HEK293 (cell line): Measurements from ENCODE around the gene KLHL13.

Experiments used
- CTCF ChIA-PET: fragments of 350-600 bp; formaldehyde crosslinking; extraction: SDS; loops from one replicate; lab custom pipeline; 2021; ENCODE audit warnings: antibody characterized with exemption; lab: Yijun Ruan, JAX
- POLR2A ChIA-PET: fragments of 300-600 bp; formaldehyde crosslinking; extraction: SDS; loops from one replicate; lab custom pipeline; 2020; ENCODE audit warnings: antibody characterized with exemption, inconsistent platforms; lab: Yijun Ruan, JAX
- H3K27ac ChIP-seq: fragments of 200-500 bp; sonication (Bioruptor generic); 2 replicates; pipeline ENCODE4 v1.5.1; 2014; ENCODE audit warnings: low read depth, low read length, control low read depth, inconsistent platforms; ENCODE audit errors: extremely low read depth
- H3K36me3 ChIP-seq, 2 experiments: fragments of 200-500 bp in 1 of 2; sonication (Bioruptor generic) in 1 of 2; 1 replicate in 1 of 2; 2 replicates in 1 of 2; pipeline ENCODE4 v1.5.1; 2014 to 2017; ENCODE audit warnings: inconsistent platforms in 2 of 2, low read length in 2 of 2; ENCODE audit not compliant: control insufficient read depth in 2 of 2, insufficient read depth in 1 of 2
- H3K4me1 ChIP-seq: fragments of 200-500 bp; sonication (Bioruptor generic); 2 replicates; pipeline ENCODE4 v1.5.1; 2014; ENCODE audit warnings: mild to moderate bottlenecking, low read length, inconsistent platforms; ENCODE audit not compliant: control insufficient read depth, insufficient read depth
- H3K4me3 ChIP-seq: 2 replicates; pipeline ENCODE4 v1.5.1; 2011; ENCODE audit warnings: low read depth, mild to moderate bottlenecking, control low read depth, low read length, moderate library complexity
- H3K9me3 ChIP-seq: fragments of 200-500 bp; sonication (Bioruptor generic); 2 replicates; pipeline ENCODE4 v1.5.1; 2014; ENCODE audit warnings: low read depth, low read length, inconsistent platforms; ENCODE audit not compliant: control insufficient read depth, insufficient read depth
- AEBP2 ChIP-seq: fragments of 450-650 bp; formaldehyde crosslinking; IDR thresholded peaks from 2 replicates; pipeline ENCODE4 v1.5.1; 2016; ENCODE audit warnings: missing biosample characterization, missing genetic modification characterization, borderline replicate concordance
- KLF9 ChIP-seq: fragments of 450-650 bp; formaldehyde crosslinking; IDR thresholded peaks from 2 replicates; pipeline ENCODE4 v1.5.1; 2016; ENCODE audit warnings: missing biosample characterization, missing genetic modification characterization, low read depth
- MYNN ChIP-seq: fragments of 450-650 bp; formaldehyde crosslinking; IDR thresholded peaks from 2 replicates; pipeline ENCODE4 v1.5.1; 2016; ENCODE audit warnings: missing biosample characterization, missing genetic modification characterization, borderline replicate concordance
- PRDM1 ChIP-seq: fragments of 450-650 bp; formaldehyde crosslinking; IDR thresholded peaks from 2 replicates; pipeline ENCODE4; 2016; ENCODE audit warnings: missing biosample characterization, missing genetic modification characterization
- PRDM10 ChIP-seq: fragments of 450-650 bp; formaldehyde crosslinking; IDR thresholded peaks from 2 replicates; pipeline ENCODE4 v1.5.1; 2016; ENCODE audit warnings: missing biosample characterization, missing genetic modification characterization
- REST ChIP-seq: fragments of 450-650 bp; formaldehyde crosslinking; IDR thresholded peaks from 2 replicates; pipeline ENCODE4 v1.5.1; 2016; ENCODE audit warnings: missing biosample characterization, missing genetic modification characterization
- SP3 ChIP-seq: fragments of 450-650 bp; formaldehyde crosslinking; IDR thresholded peaks from 2 replicates; pipeline ENCODE4 v1.5.1; 2016; ENCODE audit warnings: missing biosample characterization, missing genetic modification characterization
- SP7 ChIP-seq: fragments of 450-650 bp; formaldehyde crosslinking; IDR thresholded peaks from 2 replicates; pipeline ENCODE4 v1.5.1; 2016; ENCODE audit warnings: missing biosample characterization, missing genetic modification characterization
- ZBTB8A ChIP-seq: fragments of 450-650 bp; formaldehyde crosslinking; IDR thresholded peaks from 2 replicates; pipeline ENCODE4 v1.5.1; 2016; ENCODE audit warnings: missing biosample characterization, missing genetic modification characterization
- ZIC2 ChIP-seq: fragments of 450-650 bp; formaldehyde crosslinking; IDR thresholded peaks from 2 replicates; pipeline ENCODE4 v1.5.1; 2016; ENCODE audit warnings: missing biosample characterization, missing genetic modification characterization
- ZNF140 ChIP-seq: fragments of 450-650 bp; formaldehyde crosslinking; IDR thresholded peaks from 2 replicates; pipeline ENCODE4 v1.5.1; 2016; ENCODE audit warnings: missing biosample characterization, missing genetic modification characterization
- ZNF146 ChIP-seq: fragments of 450-650 bp; formaldehyde crosslinking; IDR thresholded peaks from 2 replicates; pipeline ENCODE4 v1.5.1; 2016; ENCODE audit warnings: missing biosample characterization, missing genetic modification characterization
- ZNF19 ChIP-seq: fragments of 450-650 bp; formaldehyde crosslinking; IDR thresholded peaks from 2 replicates; pipeline ENCODE4; 2016; ENCODE audit warnings: missing biosample characterization, missing genetic modification characterization, low read depth
- ZNF223 ChIP-seq: fragments of 450-650 bp; formaldehyde crosslinking; IDR thresholded peaks from 2 replicates; pipeline ENCODE4 v1.5.1; 2016; ENCODE audit warnings: missing biosample characterization, missing genetic modification characterization
- ZNF24 ChIP-seq: fragments of 450-650 bp; formaldehyde crosslinking; IDR thresholded peaks from 2 replicates; pipeline ENCODE4 v1.5.1; 2016; ENCODE audit warnings: missing biosample characterization, missing genetic modification characterization
- ZNF302 ChIP-seq: fragments of 450-650 bp; formaldehyde crosslinking; IDR thresholded peaks from 2 replicates; pipeline ENCODE4 v1.5.1; 2016; ENCODE audit warnings: missing biosample characterization, missing genetic modification characterization, low read depth
- ZNF335 ChIP-seq: fragments of 450-650 bp; formaldehyde crosslinking; conservative IDR thresholded peaks from 2 replicates; pipeline ENCODE4 v1.5.1; 2016; ENCODE audit warnings: missing biosample characterization, missing genetic modification characterization
- ZNF423 ChIP-seq: fragments of 450-650 bp; formaldehyde crosslinking; IDR thresholded peaks from 2 replicates; pipeline ENCODE4 v1.5.1; 2016; ENCODE audit warnings: missing biosample characterization, missing genetic modification characterization
- ZNF501 ChIP-seq: fragments of 450-650 bp; formaldehyde crosslinking; IDR thresholded peaks from 2 replicates; pipeline ENCODE4 v1.5.1; 2016; ENCODE audit warnings: missing biosample characterization, missing genetic modification characterization
- ZNF660 ChIP-seq: fragments of 450-650 bp; IDR thresholded peaks from 2 replicates; pipeline ENCODE4 v1.5.1; 2018; ENCODE audit warnings: missing biosample characterization, mild to moderate bottlenecking, missing genetic modification characterization
- ZNF747 ChIP-seq: fragments of 450-650 bp; formaldehyde crosslinking; IDR thresholded peaks from 2 replicates; pipeline ENCODE4 v1.5.1; 2016; ENCODE audit warnings: missing biosample characterization, missing genetic modification characterization
- ZSCAN30 ChIP-seq: fragments of 450-650 bp; IDR thresholded peaks from 2 replicates; pipeline ENCODE4 v1.5.1; 2018; ENCODE audit warnings: missing biosample characterization, mild to moderate bottlenecking, missing genetic modification characterization, moderate library complexity
- ZSCAN4 ChIP-seq: fragments of 450-650 bp; formaldehyde crosslinking; IDR thresholded peaks from 2 replicates; pipeline ENCODE4 v1.5.1; 2017; ENCODE audit warnings: missing biosample characterization, missing genetic modification characterization

Gene KLHL13

GRCh38 chrX:118124243-118124642 is 7.6 kb upstream of the KLHL13 start (continued):
- peak; percentile 34; the same call in 1 of the 2 replicates for TF ChIP-seq REST
- peak; percentile 67 for TF ChIP-seq ZNF140 (tag by site-specific recombination)
- TF ChIP-seq AEBP2 (tag by site-specific recombination) = 0 out of 2 replicates have a peak, but pooled peaks have one; percentile 54
- TF ChIP-seq ZBTB8A (tag by site-specific recombination) = peak; percentile 63
- TF ChIP-seq, all 188 proteins: peak for 28; not testable (repeated sequence) for 160

- no peaks in the 10 kb centered on the region for H3K9me3 ChIP-seq
- TF ChIP-seq KLF9 (tag by site-specific recombination) (no peak), ZSCAN30 (tag by site-specific recombination) (no peak), ZNF19 (tag by site-specific recombination) (no peak), ZNF146 (no peak)
- TF ChIP-seq, all 188 proteins: peak for 0
- Histone ChIP-seq H3K4me3 (no peak overlapping the region), H3K27ac (no peak overlapping the region), H3K4me1 (no peaks in the 10 kb centered on the region), H3K36me3 (no peaks in the 10 kb centered on the region; a peak in 1 of 3 replicates)
- POLR2A ChIA-PET = no interaction called here
- CTCF ChIA-PET = no interaction called here
Measured at GRCh38 chrX:118117741-118118140, 1.1 kb upstream of the KLHL13 start.

- no peaks in the 10 kb centered on the region for H3K4me1 ChIP-seq
- ChIA-PET POLR2A (interaction anchor here (0.6 to 0.8 kb wide), 3 partner anchors 10 to 511 kb away, joined by 3 to 4 read pairs (median 3); no protein-coding TSS in a partner anchor), CTCF (interaction anchor here (0.6 kb wide), 1 partner anchor 99 kb away, joined by 3 read pairs; no protein-coding TSS in a partner anchor)
- peak overlapping the region; percentile 63; the same call in 1 of the 2 replicates for H3K27ac ChIP-seq
- no peaks in the 10 kb centered on the region; a peak in 1 of 3 replicates for H3K36me3 ChIP-seq
- H3K9me3 ChIP-seq = no peaks in the 10 kb centered on the region
- H3K4me3 ChIP-seq = peak overlapping the region; percentile 64
- TF ChIP-seq ZNF302 (tag by site-specific recombination) (no peak), ZNF660 (no peak), SP7 (tag by site-specific recombination) (no peak), PRDM1 (tag by site-specific recombination) (no peak), ZNF747 (tag by site-specific recombination) (no peak), ZNF335 (tag by site-specific recombination) (peak; percentile 59), ZSCAN4 (tag by site-specific recombination) (no peak), ZNF423 (peak; percentile 57), ZNF223 (tag by site-specific recombination) (no peak), ZNF501 (tag by site-specific recombination) (no peak), ZIC2 (tag by site-specific recombination) (peak; percentile 65), MYNN (no peak), PRDM10 (0 out of 2 replicates have a peak, but pooled peaks have one; percentile 12), SP3 (tag by site-specific recombination) (no peak), ZNF24 (tag by site-specific recombination) (no peak)
Measured at GRCh38 chrX:118115953-118116712, 477 bp downstream of the KLHL13 start.
